Islet of Langerhans (tissue), 1 donor: ENCODE data around the gene FUT1.
"Not testable (repeated sequence)": the region's sequence is repeated elsewhere in the genome, so short reads cannot be mapped to it uniquely, and the experiment has no call there.

ENCODE experiments used
- FAIRE-seq: peaks from one replicate; lab custom pipeline; 2011; peaks lifted over from hg19 to GRCh38; lab: Jason Lieb, UNC

Gene FUT1

DNA sequence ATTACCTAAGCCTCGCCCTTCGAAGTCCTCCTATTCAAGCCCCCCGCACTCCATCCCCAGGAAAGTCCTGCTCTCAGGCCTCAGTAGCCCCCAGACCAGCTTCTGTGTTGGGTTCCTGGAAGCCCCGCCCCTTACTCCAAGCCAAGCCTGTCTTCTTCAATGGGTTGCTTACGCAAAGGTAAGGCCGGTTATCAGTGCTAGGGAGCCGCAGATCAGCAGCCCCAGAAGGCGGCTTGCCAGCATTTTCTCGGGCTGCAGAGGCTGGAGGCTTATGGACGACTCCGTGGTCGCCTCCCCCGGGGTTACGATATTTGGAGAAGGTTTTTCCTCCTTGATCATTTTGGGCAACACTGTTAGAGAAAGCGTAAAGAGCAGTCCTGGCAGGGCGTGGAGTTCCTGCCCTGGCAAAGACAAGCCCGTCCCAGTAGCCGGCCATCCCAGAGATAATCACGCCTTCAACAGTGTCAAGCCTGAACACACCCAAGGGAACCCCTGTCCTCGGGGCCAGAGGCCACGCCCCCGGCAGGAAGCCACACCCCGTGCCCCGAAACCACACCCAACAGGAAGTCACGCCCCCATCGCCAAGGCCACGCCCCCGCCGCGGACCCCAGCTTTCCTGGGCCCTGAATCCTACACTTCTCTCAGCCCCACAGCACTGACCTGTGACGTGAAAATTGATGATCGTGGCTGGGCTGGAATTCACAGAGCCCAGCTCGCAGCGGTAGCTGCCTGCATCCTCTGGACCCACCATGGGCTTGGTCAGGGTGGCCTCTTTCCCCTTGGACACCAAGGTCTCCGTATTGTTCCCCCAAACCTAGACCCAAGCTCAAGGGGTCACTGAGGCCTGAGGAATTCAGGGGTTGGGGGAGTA lies 11.1 kb downstream of the FUT1 start:
- no peak for FAIRE-seq

DNA sequence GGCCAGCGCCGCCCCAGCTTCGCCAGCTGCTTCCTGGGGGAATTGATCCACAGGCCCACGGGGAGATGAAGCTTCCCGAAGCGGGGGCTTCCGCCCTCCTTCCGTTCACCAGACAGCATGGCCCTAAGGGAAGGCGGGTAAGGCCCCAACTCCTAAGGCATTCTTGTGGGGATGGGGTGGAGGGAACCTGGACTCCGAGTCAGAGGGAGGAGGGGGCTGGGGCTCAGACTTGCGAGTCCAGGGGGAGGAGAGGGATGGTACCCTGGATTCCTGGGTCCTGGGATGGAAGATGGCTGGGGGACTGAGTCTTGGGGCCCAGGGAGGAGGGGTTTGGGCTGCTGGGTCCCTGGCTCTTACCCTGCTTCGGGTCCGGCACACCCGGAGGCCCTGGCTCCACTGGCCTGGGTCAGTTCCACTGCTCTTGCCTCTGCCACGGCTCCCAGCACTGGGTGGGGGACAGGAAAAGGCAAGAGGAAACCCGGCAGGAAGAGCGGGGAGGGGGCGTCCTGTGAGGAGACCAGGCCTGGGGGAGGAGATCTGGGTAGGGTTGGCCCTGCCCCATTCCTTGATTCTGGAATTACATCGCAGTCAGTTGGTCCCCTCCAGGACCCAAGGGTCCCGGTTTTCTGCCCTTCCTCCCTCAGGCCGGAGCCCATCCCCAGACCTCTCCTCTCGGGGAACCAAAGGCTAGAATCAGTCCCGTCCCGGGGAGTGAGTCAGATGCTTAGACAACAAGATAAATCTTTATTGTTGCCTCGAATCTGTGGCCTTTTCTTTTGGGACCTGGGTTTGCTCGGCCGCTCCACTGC lies 12.1 kb downstream of the FUT1 start, which contains the start of gene RASIP1:
Gene RASIP1, minus strand, starts transcription at position 447 of the 809 bp plus-strand sequence. Its CDS starts 328 bp downstream, at position 119.
- no peak for FAIRE-seq

DNA sequence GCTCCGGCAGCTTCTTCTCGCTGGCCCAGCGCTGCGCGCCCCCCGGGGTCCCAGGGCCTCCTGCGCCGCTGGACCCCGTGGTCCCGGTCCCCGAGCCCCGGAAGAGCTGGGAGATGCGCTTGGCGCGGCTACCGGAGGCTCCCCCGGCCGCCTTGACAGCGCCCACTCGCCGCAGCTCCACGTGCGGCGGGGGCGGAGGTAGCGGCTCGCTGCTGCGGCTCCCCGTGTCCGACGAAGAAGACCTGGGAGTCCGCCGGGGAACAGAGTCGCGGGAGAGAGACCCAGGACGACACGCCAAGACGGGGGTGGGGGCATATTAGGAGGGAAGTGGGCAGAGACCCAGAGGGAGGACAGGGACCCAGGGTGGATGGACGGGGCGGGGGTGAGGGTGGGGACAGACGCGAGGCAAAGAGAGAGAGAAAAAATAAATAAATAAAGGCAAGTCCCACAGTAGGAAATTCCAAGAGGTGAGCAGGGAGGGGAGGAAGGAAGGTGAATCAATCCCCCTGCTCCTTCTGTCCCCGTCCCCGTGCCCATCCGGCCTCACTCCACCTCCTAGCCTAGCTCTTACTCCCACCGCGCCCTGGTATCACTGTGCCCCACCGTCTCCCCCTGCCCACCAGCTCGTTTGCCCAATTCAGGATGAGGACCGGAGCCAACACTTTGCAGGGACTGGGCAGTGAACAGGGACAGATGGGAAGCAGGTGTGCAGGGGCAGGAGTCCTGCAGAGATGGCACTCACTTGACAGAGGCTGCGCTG lies 12.9 kb downstream of the FUT1 start:
- no peak for FAIRE-seq

DNA sequence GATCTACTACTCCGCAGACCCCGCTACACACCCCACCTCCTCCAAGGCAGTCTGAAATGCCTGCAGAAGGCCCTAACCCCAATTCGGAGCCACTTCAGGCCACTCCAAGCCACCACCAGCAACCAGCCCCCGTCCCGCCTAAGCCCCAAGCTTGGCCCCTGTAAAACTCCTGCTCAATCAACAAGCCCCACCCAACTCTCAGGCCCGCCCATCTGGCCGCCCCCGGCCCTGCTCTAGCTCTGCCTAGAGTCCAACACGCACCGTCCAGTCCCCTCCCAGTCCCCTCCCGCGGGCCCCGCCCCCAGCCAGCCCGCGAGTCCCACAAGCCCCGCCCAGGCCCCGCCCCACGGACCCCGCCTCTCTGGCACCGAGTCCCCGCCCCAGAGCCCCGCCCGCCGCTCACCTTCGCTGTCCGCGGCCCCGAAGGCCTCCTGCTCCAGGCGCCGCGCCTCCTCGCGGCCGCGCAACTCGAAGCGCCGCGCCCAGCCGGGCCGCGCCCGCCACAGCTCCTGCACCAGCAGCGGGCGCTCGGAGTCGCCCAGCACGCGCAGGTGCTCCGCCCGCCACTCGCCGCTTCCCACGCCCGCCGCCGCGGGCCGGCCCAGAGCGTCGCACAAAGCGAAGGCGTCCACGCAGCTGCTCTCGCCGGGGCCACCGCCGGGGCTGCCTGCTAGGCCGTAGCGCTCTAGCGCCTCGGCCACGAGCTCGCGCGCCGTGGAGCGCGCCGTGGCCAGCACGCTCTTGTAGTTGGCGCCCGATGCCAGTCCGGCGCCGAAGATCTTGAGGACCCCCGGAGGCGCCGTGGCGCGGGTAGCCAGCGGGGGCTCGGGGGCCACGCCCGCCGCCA lies 13.7 kb downstream of the FUT1 start:
- no peak for FAIRE-seq

DNA sequence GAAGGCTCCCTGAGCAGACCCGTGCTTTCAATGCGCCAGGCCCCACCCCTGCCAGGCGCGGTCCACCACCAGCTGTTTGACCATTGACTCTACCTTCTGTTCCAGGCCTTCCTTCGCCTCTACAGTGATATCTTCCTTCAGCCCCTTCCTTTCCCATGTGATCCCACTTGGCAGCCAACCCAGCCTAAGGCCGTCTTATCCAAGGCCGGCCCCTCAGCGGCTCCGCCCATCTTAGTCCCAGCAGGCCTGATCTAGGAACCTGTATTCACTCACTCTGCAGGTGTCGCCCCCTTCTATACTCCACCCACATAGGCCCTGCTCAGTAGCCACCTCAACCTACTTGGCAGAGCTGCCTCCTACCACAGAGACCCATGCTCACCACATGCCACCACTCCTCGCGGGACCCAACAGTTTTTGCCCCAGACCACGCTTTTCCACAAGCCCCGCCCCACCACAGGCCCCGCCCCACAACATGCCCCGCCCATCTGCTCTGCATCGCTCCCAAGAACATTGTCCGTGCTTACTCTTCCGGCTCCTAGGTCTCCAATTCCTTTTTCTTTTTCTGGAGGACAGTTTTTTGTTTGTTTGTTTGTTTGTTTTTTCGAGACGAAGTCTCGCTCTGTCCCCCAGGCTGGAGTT lies 15.0 kb downstream of the FUT1 start:
- FAIRE-seq: no peak

DNA sequence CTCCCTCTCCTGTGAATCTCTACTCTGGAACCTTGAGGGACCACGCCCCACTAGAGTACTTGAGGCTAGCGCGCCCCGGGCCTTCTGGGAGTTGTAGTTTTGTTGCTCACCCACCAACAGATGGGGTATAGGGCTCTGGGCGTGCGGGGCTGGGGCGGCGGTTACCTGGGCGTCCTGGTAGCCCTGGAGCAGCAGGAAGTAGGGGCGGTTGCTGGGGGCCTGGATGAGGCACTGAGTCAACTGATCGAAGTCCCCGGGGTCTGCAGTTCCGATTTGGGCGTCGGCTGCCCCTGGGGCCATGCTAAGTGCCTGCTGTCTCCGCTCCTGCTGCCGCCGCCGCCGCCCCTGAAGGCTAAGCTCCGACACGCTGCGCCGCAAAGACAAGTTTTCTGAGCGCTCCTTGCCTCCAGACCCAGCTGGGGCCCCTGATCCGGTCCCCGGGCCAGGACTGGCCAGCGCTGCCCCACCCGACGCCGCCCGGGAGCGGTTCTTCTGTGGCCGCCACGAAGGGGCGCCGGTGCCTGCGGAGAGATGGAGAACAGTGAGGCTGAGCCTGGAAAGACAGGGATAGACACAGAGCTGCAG lies 17.3 kb downstream of the FUT1 start:
- FAIRE-seq: no peak

DNA sequence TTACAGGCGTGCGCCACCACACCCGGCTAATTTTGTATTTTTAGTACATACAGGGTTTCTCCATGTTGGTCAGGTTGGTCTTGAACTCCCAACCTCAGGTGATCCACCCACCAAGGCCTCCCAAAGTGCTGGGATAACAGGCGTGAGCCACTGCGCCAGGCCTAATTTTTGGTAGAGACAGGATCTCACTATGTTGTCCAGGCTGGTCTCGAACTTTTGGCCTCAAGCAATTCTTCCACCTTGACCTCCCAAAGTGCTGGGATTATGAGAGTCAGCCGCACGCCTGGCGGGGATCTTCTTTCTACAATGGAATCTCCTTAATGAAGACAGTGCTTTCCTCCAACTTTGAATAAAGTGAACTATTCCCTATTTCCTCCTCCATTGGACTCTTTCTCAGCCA lies 17.8 kb downstream of the FUT1 start:
- FAIRE-seq: no peak

DNA sequence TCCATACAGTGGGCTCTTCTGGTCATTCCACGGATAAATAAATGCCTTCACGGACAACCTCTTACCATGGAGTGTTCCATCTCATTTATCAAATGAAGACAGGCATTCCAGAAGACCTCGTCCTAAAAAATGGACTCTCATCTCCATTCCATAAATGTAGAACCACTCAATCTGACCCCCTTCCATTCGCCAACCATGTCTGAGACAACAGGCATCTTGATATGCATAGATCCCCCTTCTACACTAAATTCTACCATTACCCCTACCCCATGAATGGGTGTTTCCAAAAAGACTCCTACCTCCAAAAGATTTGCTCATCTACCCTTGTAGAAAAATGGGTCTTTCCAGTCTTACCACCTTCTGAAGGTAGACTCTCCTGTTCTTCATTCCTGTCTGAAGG lies 21.0 kb downstream of the FUT1 start:
- no peak for FAIRE-seq

DNA sequence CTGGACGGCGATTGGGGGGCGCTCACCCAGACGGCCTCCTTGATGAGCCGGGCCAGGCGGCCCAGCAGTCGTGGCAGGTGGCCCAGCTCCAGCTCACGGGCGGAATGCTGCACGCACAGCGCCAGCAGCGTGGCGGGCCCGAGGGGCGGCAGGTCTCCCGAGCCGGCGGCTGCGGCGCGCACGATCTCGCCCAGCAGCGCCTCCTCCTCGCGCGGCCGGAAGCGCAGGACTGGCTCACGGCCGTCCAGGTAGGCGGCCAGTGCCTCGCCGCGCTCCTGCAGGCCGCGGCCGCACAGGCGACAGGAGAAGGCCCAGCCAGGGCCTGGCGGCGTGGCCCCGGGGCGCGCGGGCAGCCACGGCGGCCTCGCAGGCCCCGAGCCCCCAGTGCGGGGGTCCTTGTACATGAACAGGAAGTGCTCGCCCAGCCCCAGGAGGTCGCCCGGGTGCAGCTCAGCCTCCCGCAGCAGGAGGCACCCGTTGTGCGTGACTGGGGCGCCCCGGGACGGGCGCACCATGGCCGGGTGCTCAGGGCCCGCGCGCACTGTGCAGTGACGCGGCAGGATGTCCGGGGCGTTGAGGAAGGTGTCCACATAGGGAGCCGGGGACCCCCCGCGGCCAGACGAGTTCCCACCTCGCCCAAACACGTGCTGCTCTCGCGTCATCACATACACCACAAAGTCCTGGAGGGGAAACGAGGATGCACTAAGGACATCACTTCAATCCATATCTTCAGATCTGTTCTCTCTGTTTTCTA lies 23.4 kb downstream of the FUT1 start:
- no peak for FAIRE-seq

DNA sequence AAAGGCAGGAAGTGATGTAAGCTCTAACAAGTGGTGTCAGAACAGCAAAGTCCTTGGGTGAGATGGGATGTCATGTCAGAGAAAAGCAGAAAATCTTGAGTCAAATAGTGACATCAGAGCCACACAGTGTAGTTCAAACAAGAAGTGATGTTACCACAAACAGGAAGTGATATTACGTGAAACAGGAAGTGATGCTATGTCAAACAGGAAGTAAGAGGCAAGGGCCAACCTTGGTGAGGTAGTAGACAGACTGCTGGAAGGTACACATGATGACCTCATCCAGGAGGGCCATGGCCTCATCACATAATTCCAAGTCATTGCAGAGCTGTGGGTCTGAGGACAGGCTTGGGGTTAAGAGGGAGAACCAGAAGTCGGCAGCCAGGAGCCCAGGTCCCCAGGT lies 25.9 kb downstream of the FUT1 start:
- FAIRE-seq: no peak

DNA sequence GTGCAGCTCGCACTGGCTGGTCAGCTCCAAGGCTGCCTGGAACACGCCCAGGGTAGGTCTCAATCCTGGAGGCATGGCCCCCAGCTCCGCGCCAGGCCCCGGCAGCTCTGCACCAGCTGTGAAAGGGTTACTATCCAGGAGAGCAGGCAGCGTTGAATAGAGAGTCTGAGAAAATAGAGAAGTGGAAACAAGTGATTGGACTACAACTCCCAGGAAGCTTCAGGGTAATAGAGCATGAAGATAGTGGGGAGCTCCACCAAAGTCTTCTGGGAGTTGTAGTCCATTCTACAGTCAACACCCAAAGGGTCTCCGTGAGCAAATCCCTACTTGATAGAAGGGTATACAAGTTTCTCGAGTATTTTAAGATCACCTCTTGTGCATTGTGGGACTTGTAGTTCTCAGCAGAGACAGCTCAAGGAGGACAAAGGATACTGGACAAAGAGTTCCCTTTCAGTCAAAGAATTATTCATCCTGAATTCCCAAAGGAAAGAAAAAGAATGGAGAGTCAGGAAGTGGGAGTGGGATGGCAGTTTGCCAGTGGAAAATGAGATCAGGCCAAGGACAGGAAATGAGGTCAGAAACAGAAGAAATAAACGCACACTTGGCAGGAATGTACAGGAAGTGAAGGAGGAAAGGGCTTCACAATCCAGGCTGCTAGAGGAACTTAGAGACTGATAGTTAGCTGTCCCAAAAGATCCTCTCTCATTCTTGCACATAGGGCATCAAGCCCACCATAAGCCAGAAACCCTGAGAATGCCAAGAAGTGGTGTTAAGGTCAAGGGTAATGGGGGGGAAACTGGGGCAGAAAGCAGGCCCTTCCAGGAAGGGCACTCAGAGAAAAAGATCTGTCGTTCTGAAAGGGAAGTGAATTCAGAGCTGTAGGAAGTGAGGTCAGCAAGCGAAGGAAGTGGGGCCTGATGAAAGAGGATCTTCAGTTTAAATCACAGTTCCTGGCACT lies 27.4 kb downstream of the FUT1 start:
- FAIRE-seq: no peak

DNA sequence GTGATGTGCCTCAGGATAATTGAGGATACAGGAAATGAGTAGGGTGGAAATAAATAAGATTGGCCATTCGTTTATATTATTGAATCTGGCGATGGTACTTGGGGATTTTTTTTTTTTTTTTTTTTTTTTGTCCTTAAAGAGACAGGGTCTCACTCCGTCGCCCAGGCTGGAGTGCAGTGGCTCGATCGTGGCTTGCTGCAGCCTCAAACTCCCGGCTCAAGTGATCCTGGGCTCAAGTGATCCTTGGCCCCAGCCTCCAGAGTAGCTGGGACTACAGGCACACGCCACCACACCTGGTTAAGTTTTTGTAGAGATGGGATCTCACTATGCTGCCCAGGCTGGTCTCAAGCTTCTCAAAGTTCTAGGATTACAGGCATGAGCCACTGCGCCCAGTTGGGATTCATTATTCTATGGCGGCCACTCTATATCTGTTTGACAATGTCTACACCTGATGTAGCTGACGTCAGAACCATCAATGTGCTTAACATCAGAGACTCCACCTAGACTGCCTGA lies 30.2 kb downstream of the FUT1 start:
- FAIRE-seq: no peak

DNA sequence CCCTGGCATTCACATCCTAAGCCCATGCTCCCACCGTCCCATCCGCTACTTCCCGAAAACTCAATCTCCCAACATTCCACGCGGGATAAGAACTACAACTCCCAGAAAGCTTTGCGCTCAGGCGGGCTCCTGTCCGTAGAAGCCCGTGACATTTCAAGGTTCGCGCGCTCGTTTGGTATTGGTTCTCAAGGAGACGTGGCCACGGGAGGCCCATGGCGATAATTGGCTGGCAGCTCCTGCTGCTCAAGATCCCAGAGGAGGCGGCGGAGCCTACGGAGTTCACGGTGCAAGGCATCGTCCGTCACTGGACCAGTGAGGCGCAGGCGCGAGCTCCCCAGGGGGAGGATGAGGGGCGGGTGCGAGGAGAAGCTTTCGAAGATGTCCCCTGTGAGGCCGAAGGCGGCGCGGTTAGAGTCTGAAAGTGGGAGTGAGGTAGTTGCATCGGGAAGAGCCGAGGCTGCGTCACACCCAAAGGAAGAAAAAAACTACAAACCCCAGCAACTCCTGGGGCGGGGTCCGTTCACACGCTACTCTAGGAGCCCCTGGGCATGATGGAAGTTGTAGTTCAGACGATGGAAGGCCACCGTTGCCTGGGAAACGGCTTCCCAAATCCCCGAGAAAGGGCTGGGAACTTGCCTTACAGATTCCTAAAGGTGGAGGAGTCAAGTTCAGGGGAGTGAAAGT lies 31.7 kb downstream of the FUT1 start:
- peak; percentile 99 for FAIRE-seq

DNA sequence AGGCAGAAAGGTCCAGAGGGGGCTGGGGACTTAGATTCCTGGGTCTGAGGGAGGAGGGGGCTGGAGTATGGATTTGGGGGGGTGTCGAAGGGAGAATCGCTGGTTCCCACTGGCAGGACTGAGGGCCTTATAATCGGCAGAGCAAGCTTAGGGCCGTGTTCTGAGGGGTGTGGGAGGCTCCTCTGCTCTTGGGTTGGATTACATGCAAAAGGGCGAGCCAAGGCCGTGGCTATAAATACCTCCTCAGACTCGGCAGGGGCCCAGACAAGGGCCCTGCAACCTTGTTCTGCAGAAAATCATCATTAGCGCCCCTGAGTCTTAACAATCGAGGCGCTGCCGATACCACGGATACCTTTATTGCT lies 32.2 kb downstream of the FUT1 start:
- FAIRE-seq: no peak

DNA sequence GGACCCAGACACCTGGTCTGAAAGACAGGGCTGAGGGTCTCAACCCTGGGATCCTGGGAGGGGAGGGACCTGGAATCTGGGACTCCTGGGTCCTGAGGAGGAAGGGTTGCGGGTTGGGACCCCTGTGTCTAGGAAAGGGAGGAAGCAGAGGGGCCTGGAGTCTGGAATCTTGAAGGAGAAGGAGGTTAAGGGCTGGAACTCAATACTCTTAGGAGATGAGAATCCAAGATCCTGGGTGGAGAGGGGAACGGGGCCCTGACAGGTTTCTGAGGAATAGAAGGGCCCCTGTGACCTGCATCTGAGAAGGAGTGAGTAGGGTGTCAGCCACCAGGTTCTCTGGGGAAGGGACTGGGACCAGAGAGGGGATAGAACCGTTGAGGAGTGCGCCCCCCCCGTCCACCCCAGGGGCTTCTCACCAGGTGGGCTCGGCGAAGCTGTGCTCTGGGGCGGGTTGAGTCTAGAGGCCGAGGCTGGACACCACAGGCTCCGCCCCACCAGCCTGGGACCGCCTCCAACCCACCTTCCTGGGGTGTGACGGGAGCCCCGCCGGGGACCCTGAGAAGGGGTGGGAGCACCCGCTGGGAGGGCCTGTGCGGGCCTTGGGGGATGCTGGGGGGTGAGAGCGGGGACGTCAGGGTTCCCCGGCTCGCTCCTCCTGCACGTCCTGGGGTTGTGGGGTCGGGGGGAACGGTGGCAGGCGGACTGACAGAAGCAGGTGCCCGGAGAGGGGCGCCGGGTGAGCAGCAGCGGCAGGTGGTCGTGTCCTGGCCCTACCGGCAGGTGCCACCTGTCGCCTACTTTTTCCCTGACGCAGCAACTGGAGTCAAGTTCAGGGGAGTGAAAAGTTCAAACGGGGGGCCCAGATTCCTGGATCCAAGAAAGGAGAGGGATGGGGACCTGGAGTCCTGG lies 32.9 kb downstream of the FUT1 start, which contains the start of gene MAMSTR:
Gene MAMSTR, minus strand, starts transcription at position 463 of the 909 bp plus-strand sequence. CDS start 694 bp downstream, outside the sequence.
- FAIRE-seq: no peak

DNA sequence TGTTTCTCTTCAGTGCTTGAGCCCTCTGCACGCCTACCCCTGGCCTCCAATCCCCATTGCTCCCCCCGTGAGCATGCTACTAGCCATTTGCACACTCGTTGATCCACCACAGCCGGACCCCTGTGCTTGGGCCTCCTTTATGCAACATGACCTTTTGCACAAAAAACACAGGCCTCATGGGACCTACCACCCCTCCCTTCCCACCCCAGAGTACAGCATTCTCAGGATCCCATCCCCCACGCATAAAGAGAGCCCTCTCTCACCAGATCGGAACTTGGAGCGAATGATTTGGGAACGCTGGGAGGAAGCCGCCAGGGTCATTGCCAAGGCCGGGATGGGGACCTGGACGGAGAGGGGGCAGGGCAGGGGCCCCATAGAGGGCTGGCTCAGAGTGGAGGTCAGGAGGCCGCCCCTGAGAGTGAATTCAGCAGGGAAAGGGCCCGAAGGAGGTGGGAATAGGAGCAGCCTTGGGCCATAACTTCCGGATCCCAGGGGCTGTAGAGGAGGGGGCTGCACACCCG lies 33.7 kb downstream of the FUT1 start:
- no peak for FAIRE-seq

DNA sequence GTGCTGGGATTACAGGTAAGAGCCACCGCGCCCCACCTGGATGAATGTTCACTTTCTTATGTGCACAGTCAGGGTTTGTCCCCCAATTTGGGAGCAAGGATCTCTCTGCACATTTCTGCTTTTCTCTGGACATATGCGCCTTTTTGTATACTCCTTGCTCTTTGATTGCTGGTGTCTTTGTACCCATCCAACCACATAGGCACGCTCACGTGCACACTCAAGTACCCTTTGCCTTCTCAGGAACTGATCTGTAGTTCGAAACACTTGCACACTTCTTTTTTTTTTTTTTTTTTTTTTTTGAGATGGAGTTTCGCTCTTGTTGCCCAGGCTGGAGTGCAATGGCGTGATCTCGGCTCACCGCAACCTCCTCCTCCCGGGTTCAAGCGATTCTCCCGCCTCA lies 34.3 kb downstream of the FUT1 start:
- FAIRE-seq: not testable (repeated sequence)
